GM10847 (cell line): ENCODE measurements around the gene ZNF552.

ENCODE experiments used
- POLR2A ChIP-seq: IDR thresholded peaks from 2 replicates; pipeline ENCODE4 v1.6.1; 2011; ENCODE audit not compliant: insufficient read length; ENCODE audit errors: extremely low read depth

The ZNF552 gene

DNA sequence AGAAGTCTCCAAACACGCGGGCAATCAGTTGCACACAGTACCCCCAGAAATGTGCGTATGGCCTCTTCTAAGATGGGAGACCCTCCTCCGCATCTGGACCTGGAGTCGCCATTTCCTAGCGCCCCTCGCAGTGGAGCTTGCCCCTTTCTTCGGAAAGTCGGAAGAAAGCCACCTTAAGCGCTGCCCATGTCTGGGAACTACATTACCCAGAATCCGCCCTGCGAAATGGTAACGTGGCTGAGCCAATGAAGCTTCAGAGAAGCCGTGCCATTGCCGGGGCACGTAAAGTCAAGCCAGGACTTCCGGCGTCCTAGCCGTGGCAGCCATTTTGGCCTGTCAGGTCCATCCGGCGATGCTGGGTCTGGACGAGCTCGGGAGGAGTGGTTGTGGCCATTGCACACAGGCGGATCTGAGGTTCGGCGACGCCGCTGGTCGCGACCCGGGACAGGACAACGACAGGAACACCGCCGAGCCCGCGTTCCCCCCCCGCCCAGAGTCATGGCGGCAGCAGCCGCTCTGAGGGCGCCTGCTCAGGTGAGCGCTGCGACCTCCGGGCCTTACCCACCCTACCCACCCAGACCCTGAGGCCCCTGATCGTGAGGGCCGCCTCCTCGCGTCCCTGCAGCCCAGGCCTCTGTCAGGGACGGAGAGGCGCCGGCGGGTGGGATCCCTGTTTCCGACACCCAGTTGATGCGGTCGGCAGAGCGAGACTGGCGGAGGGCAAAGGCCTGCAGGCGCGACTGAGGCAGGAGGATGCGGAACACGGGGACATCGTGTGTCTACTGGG is 45.2 kb downstream of the ZNF552 start, which contains the start of gene ZNF586:
TSS of gene ZNF586 (plus strand) at position 332 of the 787 bp plus-strand sequence. CDS start at position 499, 167 bp downstream.
- peak; percentile 73 for TF ChIP-seq POLR2A

DNA sequence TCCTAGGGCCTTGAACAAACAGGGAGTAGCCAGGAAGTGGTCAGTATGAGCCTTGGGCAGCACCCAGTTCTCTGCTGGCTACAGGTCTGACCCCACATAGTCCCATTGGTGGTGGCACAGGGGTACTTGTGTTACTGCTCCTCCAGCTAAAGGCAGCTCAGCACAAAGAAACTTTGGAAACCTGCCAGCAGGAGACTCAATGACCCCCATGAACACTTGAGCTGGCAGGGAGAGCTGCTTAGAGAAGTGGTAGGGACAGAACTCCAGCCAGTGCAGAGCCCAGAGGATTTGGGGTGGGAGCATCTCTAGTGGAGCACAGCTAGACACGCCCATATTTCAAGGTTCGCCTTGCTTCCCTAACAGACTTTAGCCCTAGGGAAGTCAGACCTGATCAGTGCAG is 55.6 kb downstream of the ZNF552 start:
- no peak for TF ChIP-seq POLR2A

DNA sequence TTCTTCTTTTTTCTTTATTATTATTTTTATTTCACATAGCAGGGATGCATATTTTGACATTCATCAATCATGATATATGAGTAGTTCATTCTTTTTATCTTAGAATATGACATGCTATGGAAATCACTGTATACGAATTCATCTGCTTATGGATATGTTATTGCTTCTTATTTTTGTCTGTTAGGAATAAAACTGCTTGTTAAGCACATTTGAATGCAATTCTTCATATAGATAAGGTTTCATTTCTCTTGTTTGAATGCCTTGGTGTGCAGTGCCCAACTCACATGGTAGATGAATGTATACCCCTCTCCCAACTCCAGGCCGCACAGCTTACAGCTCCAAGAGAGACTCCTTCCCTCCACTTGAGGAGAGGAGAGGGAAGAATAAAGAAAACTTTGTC is 56.8 kb downstream of the ZNF552 start:
- no peak for TF ChIP-seq POLR2A
